DOHH2 (cell line): ENCODE results near the gene CFAP107.

Experiments
- H3F3A ChIP-seq: fragments of 200-600 bp; sonication (generic), shearing (Covaris generic); 2 replicates; pipeline ENCODE4 v1.6.0; 2016; ENCODE audit warnings: antibody characterized with exemption, mild to moderate bottlenecking; ENCODE audit not compliant: control insufficient read depth, insufficient read depth
- H3K27ac ChIP-seq: fragments of 200-600 bp; sonication (generic); 2 replicates; pipeline ENCODE4 v1.5.1; 2014; ENCODE audit warnings: low read depth, mild to moderate bottlenecking, low read length, moderate library complexity
- H3K27me3 ChIP-seq: fragments of 200-600 bp; sonication (generic); 2 replicates; pipeline ENCODE4 v1.6.1; 2014; ENCODE audit warnings: mild to moderate bottlenecking, low read length, mixed read lengths; ENCODE audit not compliant: control insufficient read depth
- H3K36me3 ChIP-seq: fragments of 200-600 bp; sonication (generic); 2 replicates; pipeline ENCODE4 v1.6.1; 2014; ENCODE audit warnings: mild to moderate bottlenecking, low read length, moderate library complexity, mixed read lengths; ENCODE audit not compliant: control insufficient read depth
- H3K4me1 ChIP-seq: fragments of 200-600 bp; sonication (generic); 2 replicates; pipeline ENCODE4 v1.6.1; 2014; ENCODE audit warnings: mild to moderate bottlenecking, low read length, mixed read lengths; ENCODE audit not compliant: control insufficient read depth
- H3K4me2 ChIP-seq: fragments of 200-600 bp; sonication (generic); 2 replicates; pipeline ENCODE4 v1.6.0; 2014; ENCODE audit warnings: mild to moderate bottlenecking, low read length, moderate library complexity
- H3K4me3 ChIP-seq: fragments of 200-600 bp; sonication (generic); 2 replicates; pipeline ENCODE4 v1.5.1; 2014; ENCODE audit warnings: mild to moderate bottlenecking, low read length, mixed read lengths
- H3K79me2 ChIP-seq: fragments of 200-600 bp; sonication (generic); 2 replicates; pipeline ENCODE4 v1.6.1; 2014; ENCODE audit warnings: mild to moderate bottlenecking, low read length, mixed read lengths; ENCODE audit not compliant: control insufficient read depth
- H3K9me2 ChIP-seq: fragments of 200-600 bp; sonication (generic); replicated peaks from 2 replicates; pipeline ENCODE4 v1.6.1; 2014; ENCODE audit warnings: mild to moderate bottlenecking, low read length, mixed read lengths; ENCODE audit not compliant: control insufficient read depth
- H3K9me3 ChIP-seq: fragments of 200-600 bp; sonication (generic); 2 replicates; pipeline ENCODE4 v1.6.1; 2014; ENCODE audit warnings: antibody characterized with exemption, low read length, mixed read lengths; ENCODE audit not compliant: control insufficient read depth, insufficient read depth
- H4K20me1 ChIP-seq: fragments of 200-600 bp; sonication (generic); 2 replicates; pipeline ENCODE4 v1.6.0; 2014; ENCODE audit warnings: low read depth, mild to moderate bottlenecking, antibody characterized with exemption, low read length, moderate library complexity; ENCODE audit not compliant: control insufficient read depth, insufficient read depth
- EZH2phosphoT487 ChIP-seq: fragments of 200-600 bp; sonication (generic); IDR thresholded peaks from 2 replicates; pipeline ENCODE4 v1.6.1; 2017; ENCODE audit warnings: borderline replicate concordance, mild to moderate bottlenecking, antibody characterized with exemption, low read length, moderate library complexity, mixed read lengths
- TF ChIP-seq, protein P1 (sequence below): fragments of 200-600 bp; sonication (generic); IDR thresholded peaks from one replicate; pipeline ENCODE4 v1.5.1; 2014; ENCODE audit warnings: antibody characterized with exemption, mild to moderate bottlenecking, low read depth, low read length; ENCODE audit not compliant: poor library complexity, severe bottlenecking

The CFAP107 gene

DNA sequence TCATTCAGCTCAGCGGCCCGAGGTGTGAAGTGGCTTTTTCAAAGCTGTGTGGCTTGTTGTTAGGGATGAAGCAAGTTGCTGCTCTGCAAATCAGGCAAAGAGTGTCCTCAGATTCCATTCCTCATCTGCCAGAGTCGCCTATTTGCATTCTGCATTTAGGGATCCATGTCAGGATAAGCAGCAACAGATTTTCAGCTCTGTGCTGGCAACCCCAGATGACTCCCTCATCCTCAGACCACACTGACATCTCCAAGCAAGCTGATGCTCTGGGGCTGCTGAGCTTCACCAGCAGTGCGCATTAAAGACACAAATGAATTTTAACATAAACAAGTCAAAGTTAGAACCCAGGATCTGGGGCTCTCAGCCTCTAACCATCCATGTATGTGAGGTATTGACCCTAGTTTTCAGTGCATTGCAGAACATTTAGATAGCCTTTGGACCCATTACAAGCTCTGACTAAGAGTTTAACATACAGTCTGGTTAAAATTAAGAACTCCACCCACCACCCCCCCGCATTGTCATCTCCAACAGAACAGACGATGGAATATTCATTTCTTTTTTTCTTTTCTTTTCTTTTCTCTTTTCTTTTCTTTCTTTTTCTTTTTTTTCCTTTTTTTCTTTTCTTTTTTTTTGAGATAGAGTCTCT lies 10.9 kb downstream of the CFAP107 start:
- Histone ChIP-seq H3K4me3 (no peak overlapping the region), H3K4me1 (no peaks in the 10 kb centered on the region), H3K27ac (no peak overlapping the region), H3F3A (no peaks in the 10 kb centered on the region), H3K9me2 (no peaks in the 10 kb centered on the region), H3K9me3 (no peaks in the 10 kb centered on the region), H3K36me3 (no peaks in the 10 kb centered on the region), H3K4me2 (no peak overlapping the region), H3K79me2 (no peaks in the 10 kb centered on the region), H4K20me1 (no peaks in the 10 kb centered on the region), H3K27me3 (no peaks in the 10 kb centered on the region)
- TF ChIP-seq, protein P1, sequence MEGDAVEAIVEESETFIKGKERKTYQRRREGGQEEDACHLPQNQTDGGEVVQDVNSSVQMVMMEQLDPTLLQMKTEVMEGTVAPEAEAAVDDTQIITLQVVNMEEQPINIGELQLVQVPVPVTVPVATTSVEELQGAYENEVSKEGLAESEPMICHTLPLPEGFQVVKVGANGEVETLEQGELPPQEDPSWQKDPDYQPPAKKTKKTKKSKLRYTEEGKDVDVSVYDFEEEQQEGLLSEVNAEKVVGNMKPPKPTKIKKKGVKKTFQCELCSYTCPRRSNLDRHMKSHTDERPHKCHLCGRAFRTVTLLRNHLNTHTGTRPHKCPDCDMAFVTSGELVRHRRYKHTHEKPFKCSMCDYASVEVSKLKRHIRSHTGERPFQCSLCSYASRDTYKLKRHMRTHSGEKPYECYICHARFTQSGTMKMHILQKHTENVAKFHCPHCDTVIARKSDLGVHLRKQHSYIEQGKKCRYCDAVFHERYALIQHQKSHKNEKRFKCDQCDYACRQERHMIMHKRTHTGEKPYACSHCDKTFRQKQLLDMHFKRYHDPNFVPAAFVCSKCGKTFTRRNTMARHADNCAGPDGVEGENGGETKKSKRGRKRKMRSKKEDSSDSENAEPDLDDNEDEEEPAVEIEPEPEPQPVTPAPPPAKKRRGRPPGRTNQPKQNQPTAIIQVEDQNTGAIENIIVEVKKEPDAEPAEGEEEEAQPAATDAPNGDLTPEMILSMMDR, result no peak
- TF ChIP-seq EZH2phosphoT487, result no peak

DNA sequence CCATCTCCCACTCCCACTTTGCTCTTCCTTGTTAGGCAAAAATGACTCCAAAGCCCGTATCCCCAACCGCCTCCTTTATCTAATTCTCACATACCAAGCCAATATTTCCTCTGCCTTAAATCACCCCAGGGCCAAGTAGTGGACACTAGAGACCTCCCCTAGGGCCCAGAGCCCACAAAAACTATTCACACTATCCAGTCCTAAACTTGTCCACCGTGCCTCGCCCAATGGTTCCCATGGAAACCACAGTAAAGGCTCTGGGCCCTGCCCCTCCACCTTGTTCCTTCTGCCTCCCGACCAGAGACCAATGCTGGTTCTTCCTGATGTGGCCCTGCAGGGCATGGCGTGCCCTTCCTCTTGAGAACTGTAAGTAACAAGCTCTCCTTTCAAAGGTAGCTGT lies 11.8 kb downstream of the CFAP107 start:
- TF ChIP-seq EZH2phosphoT487, result no peak
- TF ChIP-seq, protein P1, result no peak
- Histone ChIP-seq H4K20me1 (no peaks in the 10 kb centered on the region), H3K9me2 (no peaks in the 10 kb centered on the region), H3K4me2 (no peak overlapping the region), H3K4me3 (no peak overlapping the region), H3K4me1 (no peaks in the 10 kb centered on the region), H3K36me3 (no peaks in the 10 kb centered on the region), H3K79me2 (no peaks in the 10 kb centered on the region), H3K27me3 (no peaks in the 10 kb centered on the region), H3K27ac (no peak overlapping the region), H3F3A (no peaks in the 10 kb centered on the region), H3K9me3 (no peaks in the 10 kb centered on the region)

DNA sequence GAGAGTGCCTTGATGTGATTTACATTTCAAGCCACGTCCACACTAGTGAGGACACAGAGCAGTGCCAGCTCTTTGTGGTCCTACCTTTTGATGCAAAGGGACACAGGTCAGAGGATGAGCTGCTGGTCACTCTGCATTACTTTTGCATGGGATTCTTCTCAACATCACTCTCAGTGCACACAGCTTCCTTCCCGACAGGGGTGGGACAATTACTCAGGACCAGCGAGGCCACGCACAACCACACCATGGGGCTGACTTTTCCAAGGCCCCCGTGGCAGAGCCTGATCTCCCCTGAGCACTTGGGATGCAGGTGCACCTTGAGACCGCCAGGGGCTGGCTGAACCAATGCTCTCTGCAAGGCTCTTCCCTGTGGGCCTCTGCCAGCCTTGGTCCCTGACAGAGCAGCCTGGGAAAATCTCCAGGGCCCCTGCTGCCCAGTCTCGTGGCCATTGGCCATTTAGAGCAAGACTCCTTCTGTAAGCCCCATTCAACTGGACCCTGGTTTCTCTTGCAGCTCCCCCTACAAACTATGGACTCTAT lies 14.3 kb downstream of the CFAP107 start:
- H3K9me2 ChIP-seq, result no peaks in the 10 kb centered on the region
- no peaks in the 10 kb centered on the region for H3F3A ChIP-seq
- no peaks in the 10 kb centered on the region for H3K79me2 ChIP-seq
- TF ChIP-seq, protein P1, result peak; percentile 17
- TF ChIP-seq EZH2phosphoT487, result no peak
- no peaks in the 10 kb centered on the region for H3K9me3 ChIP-seq
- H3K27ac ChIP-seq, result no peak overlapping the region
- H3K4me1 ChIP-seq, result no peaks in the 10 kb centered on the region
- H3K27me3 ChIP-seq, result no peaks in the 10 kb centered on the region
- H3K4me2 ChIP-seq, result no peak overlapping the region
- H3K4me3 ChIP-seq, result no peak overlapping the region
- no peaks in the 10 kb centered on the region for H4K20me1 ChIP-seq
- H3K36me3 ChIP-seq, result no peaks in the 10 kb centered on the region
